ENCODE results near the gene CACNB4.
A peak's percentile ranks its signal among the peaks of the same experiment; 100 is the strongest.

- TF ChIP-seq USF2 (IDR thresholded peaks at IDR 0.05; ENCODE audit: low read depth, low read length) (no peak), CTCF (conservative IDR thresholded peaks at IDR 0.05; ENCODE audit: low read depth, low read length) (no peak), CEBPB (IDR thresholded peaks at IDR 0.05; ENCODE audit: low read depth, low read length) (no peak), RAD21 (IDR thresholded peaks at IDR 0.05; ENCODE audit: low read length) (no peak), MXI1 (IDR thresholded peaks at IDR 0.05; ENCODE audit: borderline replicate concordance, low read depth, low read length) (no peak), POLR2A (IDR thresholded peaks at IDR 0.05; ENCODE audit: low read depth, low read length) (no peak), MAZ (IDR thresholded peaks at IDR 0.05; ENCODE audit: borderline replicate concordance, low read depth, low read length) (no peak), CHD1 (IDR thresholded peaks at IDR 0.05; ENCODE audit: low read depth, low read length) (0 out of 2 replicates have a peak, but pooled peaks have one; percentile 64), FOS (IDR thresholded peaks at IDR 0.05; ENCODE audit: low read depth, low read length) (no peak), SMC3 (IDR thresholded peaks at IDR 0.05; ENCODE audit: low read depth, low read length) (no peak)
These were observed 271.2 kb downstream of the CACNB4 start for GRCh38 chr2:151827564-151828142.
